HTR-8/SVneo (cell line): ENCODE results near the gene BABAM2.

Experiments used
- DNase-seq: peaks from one replicate; pipeline ENCODE4 v3.0.0; 2011; ENCODE audit warnings: low spot score, mixed read lengths; ENCODE audit not compliant: insufficient read length
- FAIRE-seq: peaks from 2 replicates; lab custom pipeline; 2011; peaks lifted over from hg19 to GRCh38; lab: Jason Lieb, UNC

BABAM2 gene

DNA sequence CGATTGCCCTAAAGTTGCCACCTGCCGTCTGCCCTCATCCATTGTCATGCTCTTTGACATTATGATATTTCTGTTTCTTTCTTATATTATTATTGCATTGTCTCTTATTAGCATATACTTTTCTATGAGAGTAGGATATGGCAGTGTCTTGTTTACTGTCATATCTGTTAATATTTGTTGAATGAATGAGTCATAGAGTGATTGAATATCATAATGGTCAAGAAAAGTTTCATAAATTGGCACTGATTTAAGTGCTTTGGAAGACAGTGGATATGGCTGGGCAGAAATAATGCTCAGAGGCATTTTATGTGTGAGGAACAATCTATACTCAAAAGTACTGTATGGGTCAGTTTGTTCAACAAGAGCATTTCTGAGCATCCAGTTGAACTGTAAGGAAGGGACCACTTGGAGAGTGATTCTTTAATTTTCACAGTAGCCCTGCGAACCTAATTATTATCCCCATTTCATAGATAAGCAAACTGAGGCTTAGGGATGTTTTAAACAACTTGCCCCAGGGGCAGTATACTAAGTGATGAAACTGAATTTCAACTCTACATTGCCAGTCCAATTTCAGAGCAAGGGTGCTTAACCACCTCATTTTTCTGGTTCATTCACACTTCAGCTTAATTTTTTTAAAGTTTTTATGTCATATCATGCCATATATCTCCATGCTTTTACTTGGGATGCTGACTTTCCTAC is 326.7 kb downstream of the BABAM2 start:
- FAIRE-seq (no peak), DNase-seq (no peak)

DNA sequence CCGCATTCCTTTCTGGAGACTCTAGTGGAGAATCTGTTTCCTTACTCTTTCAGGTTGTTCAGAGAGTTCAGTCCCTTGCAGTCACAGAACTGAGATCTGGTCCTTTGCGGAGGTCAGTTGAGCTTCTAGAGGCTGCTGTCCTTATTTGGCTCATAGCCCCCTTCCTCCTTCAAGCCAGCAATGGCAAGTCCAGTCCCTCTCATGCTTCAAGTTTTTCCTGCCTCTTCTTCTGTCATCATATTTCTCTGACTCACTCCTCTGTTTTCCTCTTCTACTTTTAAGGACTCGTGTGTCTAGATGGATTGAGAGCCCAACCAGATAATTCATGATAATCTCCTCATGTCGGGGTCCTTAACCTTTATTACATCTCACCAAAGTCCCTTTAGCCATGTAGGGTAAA is 328.6 kb downstream of the BABAM2 start:
- DNase-seq (no peak), FAIRE-seq (no peak)

DNA sequence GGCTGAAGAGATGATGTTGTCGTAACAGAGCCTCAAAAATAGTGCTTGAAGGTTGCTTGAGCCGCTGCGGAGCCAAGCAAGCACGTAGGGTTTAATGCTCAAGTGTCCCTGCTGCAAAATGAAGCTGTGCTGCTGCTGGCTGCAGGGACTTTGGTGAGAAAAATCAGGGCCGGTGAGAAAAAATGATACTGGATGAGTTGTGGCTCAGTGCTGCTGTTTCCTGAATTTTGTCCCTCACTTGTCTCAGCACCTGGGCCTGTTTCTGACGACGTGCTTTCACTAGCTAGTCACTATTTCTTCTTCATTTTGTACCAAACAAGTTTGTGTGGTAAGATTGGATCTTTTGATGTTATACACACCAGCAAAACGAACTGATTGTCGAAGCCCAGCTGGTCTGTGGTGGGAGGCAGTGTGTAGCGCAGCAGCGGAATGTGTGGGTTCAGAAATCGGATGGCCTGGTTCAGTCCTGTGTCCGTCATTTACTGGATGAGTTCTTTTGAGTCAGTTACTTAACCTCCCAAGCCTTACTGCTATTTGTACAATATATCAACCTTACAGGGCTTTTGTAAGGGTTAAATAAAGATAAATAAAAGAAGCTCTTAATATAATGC is 329.3 kb downstream of the BABAM2 start:
- FAIRE-seq (no peak), DNase-seq (no peak)

DNA sequence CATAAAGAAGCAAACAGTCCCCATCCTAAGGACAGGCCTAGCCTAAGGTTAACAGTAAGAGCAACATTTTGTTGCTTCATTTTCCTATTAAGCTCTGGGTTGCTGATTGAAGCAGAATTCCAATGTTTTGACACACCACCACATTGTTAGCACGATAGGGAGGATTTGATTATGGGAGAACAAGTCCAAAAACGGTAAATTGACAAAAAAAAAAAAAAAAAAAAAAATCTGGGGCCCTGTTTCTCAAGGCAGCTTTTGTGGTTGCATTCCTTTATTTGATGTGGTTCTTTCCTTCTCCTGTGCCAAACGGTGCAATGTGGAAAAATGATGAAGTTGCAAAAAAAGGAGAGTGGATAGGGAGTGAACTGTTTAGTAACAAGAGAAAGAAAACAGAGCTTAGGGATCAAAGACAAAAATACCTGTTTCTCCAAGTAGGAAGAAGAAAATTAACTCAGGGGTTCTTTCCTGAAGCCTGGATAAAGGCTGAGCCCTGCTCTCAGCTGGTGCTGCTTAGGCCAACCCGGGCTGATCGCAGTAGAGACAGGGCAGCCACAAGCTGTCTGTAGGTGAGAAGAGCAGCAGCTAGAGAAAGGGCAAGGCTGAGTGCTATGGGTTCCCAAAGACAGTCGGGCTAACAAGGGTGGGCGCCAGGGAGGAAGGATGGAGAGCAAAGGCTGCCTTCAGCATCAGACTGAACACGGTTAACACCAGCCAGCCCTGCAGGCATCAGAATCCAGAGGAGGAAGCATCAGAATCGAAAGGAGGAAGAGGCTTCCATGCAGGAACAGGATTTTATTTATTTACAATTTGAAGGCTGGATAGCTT is 334.3 kb downstream of the BABAM2 start:
- FAIRE-seq (peak; percentile 76), DNase-seq (peak; percentile 53)

DNA sequence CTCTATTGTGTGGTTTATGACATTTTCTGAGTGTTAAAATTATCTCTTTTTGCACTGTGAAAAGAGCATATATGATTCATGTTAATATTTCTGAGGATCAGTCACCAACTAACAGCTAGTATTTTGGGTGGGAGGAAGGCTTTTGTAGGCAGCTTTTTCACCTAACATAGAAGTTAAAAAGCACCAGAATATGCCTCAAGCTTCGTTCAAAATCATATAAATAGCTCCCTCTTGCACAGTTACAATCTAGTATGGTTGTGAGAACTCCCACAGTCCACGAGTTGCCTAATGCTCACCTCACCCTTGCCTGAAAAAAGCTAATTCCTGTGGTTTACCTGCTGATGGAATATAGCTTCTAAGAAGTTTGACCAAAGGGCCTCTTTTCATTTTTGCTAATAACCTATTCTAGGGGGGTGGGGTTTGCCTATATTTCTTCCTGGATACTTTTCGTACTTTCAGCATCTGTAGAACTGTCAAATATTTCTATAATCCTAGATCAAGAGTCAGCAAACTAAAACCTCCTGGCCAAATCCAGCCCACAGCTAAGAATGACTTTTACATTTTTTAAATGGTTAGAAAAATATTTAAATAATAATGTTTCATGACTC is 335.0 kb downstream of the BABAM2 start:
- FAIRE-seq (no peak), DNase-seq (no peak)

DNA sequence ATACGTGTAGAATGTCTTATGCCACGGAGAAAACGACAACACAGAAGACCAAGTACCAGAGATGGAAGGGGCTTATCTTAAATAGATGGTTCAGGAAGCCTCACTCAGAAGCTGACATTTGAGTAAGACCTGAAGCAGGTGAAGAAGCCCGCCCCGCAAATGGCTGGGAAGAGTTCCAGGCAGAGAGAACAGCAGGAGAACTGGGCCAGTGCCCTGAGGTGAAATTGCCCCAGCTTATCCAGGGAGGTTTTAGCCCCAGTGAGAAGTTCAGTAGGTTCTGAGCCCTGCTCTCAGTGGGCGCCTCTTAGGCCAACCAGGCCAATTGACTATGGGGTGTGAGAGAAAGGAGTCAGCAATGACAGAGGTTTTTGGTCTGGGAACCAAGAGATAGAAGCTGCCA is 336.0 kb downstream of the BABAM2 start:
- no peak for DNase-seq
- no peak for FAIRE-seq

DNA sequence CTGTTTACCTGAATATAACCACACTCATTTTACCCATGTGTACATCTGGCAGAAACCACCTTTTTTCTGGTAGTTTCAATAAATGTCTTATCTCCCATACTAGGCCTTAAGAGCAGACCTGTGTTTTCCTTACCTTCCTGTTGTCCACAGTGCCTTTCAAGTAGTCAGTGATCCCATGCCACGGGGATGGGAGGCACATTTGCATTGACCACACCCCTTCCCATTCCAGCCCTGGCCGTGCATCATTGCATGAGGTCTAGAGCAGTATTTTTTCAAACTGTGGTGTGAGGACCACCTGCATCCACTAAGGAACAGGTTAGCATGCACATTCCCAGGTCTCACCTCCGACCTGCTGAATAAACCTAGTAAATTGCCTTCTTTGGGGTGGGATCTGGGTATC is 337.0 kb downstream of the BABAM2 start:
- FAIRE-seq (no peak), DNase-seq (no peak)

DNA sequence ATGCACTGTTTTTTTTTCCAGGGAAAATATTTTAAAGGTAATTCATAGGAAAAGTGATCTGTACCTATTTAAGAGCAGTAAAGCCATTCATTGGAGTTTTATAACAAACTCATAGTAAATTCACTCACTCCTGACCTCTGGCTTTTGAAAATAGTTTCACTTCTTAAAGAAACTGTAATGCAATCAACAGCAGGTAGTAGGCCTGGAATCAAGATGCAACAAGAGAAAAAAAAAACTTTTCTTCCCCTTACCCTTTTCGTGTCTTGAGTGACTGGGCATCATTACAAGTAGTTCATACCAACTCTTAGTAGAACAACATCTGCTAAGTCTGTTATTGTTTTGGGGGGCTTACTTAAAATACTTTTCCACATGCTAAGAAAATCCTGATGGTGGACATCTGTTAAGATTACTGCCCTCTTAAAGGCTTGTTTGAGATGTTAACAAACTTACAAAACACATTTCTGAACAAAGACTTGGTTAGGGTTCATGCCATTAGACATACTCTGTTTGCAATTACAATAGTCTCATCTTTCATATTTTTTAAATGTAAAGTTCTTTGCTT is 338.0 kb downstream of the BABAM2 start:
- DNase-seq (no peak), FAIRE-seq (no peak)

DNA sequence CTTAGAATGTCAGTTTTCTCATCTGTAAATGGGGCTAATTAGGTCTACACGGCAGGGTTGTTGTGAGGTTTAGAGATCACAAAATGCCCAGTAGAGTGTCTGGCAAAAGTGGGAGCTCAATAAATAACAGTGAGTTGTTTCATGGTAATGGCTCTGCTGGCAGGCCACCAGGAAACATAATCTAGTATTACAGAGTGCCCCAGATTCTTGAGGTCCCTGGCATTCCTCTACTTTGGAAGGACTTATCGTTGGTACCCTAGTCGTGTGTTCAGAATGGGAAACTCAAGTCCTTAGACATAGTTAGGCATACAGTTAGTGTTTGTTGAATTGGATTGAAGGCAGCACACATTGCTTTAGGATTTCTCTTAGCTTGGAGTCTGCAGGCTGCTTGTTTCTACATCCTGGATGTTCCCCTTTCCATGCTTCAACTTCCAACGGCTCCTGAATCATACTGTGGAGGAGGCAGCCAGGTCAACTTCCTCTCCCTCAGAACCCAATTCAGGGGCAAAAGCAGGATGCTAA is 340.6 kb downstream of the BABAM2 start:
- peak; percentile 51 for DNase-seq

DNA sequence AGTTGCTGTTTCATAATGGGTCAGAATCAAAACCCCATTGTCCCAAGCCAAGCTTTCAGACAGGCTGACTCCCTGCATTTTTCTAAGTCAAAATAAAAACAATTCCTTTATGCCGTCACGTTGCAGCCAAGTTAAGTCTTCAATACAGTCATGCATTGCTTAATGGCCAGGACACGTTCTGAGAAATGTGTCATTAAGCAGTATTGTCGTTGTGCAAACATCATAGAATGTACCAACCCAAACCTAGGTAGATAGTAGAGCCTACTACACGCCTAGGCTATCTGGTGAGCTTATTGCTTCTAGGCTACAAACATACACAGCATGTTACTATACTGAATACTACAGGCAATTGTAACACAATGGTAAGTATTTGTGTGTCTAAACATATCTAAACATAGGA is 341.8 kb downstream of the BABAM2 start:
- no peak for DNase-seq
- FAIRE-seq = no peak

More for the DNA sequence above, 340.6 kb downstream of the BABAM2 start:
- FAIRE-seq = peak; percentile 88

DNA sequence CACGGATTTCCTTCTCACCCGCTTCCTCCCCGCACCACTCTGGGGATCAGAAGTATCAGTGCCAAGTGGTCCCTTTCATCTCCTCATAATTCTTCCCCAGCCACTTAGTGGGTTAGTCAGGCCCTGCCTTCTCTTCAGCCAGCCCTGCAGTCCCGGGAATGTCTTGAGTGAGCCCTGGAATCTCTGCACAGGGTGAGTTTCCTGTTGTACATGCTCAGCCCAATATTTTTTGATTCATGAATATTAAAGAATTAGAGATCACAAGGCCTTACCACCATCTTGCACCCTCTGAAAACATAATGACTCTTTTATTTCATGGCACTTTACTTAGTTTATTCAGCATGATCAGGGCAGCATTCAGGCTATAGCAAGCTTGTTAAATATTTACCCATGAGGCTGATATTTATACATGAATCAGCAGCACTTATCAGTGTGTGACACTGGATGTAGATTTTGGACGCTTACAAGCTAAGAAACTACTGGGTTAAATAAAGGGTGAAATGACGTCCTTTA is 342.7 kb downstream of the BABAM2 start:
- DNase-seq (no peak), FAIRE-seq (no peak)

DNA sequence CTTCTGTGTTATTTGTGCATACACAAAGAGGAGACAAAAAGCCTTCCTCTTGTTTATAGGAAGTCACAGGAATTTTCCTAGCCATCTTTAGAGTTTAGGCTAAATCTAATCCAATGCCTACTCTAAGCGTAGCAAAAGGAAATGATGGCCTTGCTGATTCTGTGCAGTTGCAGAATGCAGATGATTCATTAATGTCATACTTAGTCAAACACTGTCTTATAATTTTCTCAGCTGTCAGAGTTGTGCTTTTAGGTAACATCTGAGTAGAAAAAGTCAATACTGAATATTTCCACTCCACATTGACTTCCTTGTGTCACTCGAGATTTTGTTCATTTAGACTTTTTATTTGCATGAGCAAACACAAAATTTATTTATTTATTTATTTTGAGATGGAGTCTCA is 344.3 kb downstream of the BABAM2 start:
- no peak for DNase-seq
- FAIRE-seq = no peak

DNA sequence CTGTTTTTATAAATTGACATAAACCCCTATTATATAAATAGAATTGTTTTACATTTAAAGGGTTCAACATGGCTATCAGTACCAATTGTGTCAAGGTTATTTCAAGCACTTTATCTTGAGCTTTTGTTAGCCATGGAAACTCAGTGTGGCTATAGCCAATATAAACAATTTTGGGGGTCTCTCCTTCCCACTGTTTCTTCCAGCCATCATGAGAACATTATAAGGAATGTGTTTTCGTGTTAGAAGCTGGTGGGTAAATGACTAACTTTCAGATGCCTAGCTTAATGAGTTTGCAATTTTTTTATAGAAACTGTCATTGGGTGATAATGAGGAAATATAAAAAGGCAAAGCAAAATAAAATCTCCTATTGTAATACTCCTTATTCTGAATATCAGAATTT is 348.7 kb downstream of the BABAM2 start:
- FAIRE-seq = no peak
- DNase-seq = no peak

DNA sequence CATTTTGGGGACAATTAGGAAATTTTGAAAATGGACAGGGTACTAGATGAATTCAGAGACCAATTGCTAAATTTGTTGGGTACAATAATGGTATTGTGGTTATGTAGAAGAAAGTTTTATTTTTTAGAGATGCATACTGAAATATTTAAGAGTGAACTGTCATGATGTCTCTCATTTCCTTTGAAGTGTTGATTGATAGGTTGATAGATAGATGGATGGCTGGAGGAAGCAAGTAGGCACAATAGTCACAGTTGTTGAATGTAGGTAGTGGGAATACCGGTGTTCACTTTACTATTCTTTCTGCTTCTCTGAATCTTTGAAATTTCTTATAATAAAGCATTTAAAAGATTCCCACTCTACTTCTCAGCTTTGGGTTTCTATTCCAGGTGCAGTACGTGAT is 350.4 kb downstream of the BABAM2 start:
- no peak for DNase-seq
- no peak for FAIRE-seq

DNA sequence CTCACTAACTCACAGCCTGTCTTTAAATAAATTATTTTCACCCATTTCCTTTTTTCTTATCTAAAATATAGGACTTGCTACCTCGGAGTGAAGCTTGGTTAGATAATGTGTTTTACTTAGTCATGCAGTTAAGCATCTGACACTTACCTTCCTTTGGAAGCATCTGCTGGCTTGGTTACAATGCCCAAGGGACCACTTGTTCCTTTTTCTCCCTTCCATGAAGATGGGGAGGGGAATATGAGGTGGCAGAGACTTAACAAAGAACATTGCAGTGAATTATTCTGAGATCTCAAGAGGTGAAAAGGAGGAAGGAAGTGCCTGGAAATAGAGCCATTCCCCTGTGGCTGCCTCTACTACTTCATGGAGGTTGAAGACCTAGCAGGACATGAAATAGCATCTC is 356.8 kb downstream of the BABAM2 start:
- FAIRE-seq = no peak
- DNase-seq = no peak

DNA sequence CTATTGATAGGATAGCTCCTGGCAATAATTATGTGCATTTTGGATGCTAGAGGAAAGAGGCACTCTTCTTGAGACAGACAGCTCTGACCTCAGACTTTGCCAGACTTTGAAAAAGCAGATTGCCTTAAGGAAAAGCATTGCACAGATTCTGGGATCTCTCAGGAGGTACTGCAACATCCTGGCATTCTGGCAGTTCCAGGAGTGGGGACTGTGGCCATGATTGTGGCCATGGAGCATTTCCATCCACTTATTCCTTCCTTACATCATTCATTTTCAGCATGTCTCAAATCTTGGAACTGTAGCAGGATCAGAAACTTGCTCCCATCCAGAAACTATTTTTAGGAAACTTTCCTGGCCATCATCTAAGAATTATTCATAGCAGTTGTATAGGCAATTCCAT is 357.2 kb downstream of the BABAM2 start:
- no peak for DNase-seq
- FAIRE-seq = no peak

DNA sequence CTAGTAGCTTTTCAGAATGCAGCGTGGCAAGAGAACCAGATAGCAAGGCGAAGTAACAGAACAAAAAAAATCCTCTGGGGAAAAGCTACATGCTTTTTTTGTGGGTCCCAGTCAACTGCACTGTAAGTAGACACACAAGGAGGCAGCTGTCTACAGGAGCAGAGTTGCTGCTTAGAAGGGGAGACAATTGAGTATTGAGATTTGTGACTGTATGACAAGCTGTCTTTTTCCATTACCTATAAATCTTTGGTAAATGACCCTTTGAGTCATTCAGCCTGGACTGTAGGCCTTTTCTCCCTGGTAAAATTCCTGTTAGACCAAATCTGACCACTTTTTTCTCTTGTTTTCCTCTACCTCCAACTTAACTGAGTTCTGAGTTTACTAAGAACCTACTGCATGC is 358.0 kb downstream of the BABAM2 start:
- FAIRE-seq = no peak
- peak; percentile 26 for DNase-seq

DNA sequence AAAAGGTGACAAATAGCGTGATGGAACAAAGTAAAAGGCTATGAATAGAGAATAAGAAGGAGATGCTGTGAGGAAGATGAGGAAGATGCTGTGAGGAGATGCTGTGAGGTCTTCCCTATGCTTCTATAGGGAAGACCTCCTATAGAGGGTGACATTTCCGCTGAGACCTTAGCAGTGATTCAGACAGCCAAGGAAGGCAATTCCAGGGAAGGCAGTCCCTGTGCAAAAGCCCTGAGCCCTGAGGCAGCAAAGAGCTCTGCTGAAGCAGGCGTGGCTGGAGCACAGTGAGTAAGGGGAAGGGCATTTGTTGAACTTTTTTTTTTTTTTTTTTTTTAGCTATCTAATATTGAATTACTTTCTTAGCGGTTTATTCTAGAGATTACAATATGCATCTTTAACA is 359.5 kb downstream of the BABAM2 start:
- DNase-seq (peak; percentile 90), FAIRE-seq (peak; percentile 81)

DNA sequence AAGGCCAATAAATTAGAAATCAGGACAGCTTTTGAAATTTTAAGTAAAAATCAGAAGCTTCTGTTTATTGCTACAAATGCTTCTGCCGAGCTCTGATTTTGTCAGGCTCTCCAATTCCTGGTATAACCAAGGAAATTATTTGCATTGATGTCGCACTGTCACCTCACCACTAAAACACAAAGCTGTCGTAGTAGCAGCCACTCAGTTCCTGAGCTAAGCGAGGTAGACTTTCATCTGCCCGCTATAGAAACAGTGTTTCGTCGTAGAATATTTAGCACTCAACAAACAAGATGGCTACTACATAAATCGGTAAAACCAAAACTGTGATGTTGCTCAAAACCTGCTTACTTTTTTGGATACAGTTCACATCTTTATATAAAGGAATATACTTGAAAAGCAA is 360.8 kb downstream of the BABAM2 start:
- no peak for DNase-seq
- FAIRE-seq = no peak

DNA sequence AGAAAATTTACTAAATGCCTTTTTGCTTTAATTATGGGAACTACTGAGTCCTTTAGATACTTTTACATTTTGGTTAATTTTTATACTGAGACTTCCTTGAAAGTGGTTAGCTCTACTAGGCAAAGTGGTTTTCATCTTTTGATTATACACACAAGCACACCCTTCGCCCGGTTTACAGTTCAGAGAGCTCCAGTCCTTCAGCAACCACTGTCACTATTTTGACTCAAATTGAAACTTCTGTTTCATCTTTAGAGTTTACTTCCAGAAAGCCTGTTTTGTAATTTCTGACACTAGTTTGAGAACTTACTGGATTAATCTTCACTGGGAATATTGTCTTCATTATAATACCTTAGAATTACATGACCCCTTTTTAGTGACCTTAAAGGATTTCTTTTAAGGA is 361.8 kb downstream of the BABAM2 start:
- no peak for DNase-seq
- no peak for FAIRE-seq
